COLO668 (cell line): ENCODE data around the gene HDAC4.

Source experiments
- DNase-seq: peaks from one replicate; lab custom pipeline; 2025; ENCODE audit not compliant: unreplicated experiment; lab: John Stamatoyannopoulos, UW

The HDAC4 gene

DNA sequence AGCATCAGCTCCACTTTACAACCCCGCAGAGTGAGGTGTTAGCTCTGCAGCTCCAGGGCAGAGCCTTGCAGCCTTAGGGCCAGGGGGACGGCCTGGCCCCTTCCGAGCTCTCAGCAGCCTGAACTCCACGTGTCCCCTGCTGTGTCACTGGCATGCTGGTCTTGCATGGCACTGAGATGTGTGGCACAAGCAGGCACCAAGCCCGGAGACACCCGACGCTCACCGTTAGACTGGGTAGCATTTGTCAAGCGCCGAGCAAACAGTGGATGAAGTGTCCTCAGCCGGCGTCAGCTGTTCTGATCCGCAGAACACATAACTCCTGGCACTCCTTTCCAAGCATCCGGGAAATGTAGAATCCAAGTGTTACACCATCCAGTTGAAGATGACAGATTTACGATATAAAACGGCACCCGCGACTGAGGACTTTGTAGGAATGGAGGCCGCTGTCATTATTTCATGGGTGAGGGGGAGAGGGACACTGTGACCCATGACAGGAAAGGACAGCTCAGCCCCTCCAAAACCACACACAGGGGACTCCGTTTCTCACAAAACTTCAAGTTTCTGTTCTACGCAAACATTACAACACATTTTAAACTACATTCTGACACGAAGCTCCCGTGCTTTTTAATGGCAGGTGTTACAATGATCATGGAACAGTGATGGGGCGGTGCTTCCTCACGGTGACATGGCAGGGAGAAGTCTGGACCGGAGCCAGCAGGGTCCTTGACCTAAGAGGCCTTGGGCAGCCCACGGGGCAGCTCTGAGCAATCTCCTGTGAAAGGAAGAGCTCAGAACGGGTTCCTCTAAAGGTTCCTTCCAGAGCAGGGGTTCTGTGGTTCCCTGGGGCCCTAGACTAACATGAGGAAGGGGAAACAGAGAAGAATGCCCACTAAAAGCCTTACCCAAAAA, 89.4 kb downstream of the HDAC4 start:
- peak; percentile 32 for DNase-seq

DNA sequence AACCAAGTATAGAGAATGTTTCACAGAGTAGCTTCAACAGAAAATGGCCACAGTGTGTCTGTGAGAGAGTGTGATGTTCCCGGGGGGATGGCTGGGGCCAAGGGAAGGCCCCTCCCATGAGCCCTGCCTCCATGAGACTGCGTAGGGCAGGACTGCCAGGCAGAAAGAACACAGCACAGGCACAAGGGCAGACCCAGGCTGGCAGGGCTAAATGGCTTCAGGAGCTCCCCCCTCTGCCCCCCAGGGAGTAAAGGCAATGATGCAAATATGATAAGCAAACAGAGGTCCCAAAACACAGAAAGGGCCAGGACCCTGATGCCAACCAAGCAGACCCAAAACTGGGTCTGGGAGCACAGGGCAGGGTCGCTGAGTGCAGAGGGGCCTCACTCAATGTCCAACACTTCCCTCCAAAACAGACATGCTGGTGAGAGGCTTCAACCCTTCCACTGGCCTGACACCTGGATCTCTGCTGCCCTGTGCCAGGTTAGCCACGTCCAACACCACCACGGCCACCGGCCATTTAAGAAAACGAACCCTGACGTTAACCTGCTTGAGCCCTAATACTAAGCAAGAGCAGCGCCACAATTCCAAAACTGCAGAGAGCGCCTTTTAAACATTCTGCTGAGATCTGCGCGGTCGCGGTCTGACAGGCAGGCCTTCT, 90.3 kb downstream of the HDAC4 start:
- no peak for DNase-seq

DNA sequence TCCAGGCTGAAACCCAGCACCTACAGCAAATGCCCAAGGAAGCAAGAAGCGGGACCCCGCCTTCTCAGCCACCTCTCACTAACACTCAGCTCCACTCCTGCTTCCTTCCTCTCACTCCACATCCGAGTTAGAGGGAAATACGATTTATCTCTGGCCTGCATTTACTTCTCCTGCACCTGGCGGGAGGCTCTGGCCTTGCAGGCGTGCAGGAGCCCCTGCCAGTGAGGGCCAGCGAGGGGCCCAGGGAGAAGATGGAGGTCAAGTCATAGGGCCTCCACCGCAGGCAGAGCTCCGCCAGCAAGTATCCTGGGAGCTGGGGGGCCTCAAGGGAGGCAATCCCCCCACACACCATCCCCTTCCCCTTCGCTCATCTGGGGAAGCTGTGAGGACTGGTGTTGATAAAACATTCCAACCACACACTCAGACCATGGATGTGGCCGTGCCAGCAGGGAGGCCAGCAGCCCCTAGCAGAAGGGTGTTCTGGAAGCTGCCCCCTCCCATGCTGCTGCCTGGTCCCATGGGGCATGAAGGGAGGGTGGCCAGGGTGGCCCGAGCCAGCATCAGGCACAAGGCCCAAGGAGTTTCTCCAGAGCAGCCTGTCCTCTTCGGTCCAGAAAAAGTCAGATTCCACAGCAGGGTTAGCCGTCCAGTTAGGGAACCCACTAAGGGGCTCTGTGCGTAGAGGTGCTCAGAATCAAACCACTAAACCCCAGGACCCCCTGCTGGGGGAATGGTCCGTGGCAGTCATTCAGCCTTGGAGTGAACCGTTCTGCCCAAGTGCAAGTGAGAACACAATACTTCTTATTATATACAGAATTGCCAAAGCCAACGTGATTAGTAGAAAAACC, 91.2 kb downstream of the HDAC4 start:
- no peak for DNase-seq

DNA sequence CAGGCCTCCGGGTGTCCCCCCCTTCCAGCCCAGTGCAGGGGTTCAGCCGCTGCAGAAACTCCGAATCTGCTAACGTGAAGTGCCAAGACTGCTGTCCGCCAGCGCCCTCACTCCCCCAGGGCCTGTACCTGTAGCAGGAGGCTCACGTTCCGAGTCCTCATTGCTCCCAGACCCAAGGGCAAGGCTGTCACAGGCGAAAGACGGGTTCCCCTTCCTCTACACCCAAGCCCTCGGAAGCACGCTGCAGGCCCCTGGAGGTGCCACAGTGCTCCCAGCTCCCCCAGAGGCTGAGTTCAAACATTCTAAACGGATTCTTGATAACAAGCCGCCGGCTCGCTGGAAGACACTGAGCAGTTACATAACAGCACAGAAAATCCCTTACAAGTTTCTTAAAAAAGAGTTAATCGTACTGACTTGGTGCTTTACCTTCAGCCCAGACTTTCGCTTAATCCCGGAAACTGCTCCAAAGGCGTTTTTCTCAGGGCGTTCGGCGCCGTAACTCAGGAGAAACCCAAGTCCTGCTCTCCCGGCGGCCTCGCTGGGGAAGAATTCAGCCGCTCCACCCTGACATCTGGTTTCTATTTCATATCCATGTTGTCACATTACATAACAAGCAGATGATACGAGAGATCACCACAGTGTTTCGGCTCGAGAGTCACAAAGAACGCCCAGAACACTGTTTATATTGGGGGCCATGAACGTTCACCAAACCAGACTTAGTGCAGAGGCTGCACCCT, 92.0 kb downstream of the HDAC4 start:
- DNase-seq: no peak

DNA sequence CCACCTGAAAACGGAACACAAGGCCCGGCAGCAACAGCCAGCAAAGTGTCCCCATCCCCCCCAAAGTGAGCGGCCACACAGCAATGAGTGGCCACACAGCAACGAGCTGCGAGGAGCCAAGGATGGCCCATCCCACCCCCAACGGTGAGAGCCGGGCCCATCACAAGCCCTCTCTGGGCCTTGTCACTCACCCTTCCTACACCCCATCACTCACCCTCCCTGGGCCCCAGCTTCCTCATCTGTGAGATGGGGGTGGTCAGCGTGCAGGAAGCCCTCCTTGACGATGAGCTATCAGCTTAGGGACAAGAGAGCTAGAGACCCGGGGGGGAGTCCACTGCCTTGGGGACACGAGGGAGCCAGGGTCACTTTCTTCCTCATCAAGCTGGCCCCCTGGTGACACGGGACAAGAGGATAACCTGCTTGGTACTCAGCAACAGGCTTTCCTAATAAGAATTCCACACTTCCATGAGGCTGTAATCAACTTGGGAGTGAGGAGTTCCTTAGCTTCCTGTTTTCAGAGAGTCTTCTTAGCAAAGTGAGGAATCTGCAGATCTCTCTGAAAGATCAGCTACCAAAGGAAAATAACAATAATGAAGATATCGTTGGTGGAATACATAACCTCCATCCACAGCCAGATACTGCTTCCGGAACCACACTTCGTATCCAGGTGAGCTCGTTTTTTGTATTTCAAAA, 92.8 kb downstream of the HDAC4 start:
- no peak for DNase-seq

DNA sequence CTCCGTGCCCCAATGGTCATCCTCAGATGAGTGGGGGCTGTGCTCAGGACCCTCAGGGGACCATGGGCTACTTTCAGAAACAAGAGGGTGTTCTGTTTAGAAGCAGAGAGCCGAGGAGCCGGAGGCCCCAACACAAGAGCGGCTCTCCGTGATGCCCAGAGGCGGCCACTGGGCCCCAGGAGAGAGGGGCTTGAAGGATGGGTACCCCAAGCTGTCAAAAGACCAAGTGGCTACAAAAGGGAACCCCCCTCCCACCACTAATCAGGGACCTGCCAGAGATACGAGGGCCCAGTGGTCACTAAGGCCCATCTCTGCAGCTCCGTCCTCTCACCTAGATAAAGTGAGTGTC, 93.6 kb downstream of the HDAC4 start:
- DNase-seq: no peak

DNA sequence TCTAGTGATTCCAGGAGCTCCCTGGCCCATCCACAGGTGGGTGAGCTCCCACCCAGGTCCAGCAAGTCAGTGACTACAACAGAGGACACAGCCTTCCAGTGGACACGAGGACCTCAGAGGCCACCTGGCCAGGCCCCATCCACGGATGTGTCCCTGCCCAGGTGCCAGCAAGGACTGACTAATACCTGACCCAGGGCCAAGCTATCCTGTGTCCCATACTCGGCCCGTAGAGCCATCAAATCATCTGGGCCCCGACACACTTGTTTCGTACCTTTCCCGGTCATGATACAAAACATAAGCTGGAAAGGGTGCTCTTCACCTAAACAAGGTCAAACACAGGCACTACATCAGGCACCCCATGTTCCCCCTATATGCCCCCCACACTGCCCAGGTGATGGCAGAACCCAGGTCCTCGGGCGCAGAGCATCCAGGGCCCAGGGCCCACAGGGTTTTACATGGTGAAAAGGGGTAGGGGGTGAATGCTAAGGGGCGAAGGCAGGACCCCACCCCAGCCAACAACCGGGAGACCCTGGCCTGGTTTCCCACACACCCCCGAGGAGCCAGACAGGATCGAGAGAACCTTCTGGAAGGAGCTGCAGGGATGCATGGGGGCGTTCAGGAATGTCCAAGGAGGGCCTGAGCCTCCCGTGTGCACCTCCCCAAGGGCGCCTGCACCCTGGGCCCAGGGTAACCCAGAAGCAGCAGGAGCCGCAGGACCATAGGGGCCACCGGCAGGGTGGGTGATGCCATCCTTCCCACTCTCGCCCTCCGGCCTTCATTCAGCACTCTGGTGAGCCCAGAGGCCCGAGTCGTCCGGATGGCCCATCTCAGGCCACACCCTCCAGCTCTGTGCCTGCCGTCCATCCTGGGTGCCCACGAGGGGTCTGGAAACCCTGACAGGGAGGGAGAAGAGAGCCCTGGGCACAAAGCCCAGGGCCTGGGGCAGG, 94.3 kb downstream of the HDAC4 start:
- DNase-seq: no peak

DNA sequence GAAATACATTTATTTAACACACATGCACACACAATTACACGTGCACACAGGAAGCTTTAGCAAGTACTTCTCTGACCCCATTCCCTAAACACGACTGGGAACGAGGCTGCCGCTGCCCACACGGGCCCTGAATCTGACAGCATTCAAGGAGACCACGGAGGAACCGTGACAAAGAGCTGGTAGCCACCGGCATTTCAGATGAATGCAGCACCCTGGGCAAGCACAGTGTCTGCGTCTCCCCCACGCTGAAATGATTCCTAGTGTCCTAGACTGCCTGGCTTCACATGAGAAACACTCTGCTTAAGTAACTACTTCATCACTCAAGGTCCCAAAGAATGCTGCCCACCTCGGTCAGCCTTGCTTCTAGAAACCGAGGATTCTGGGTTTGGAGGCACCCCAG, 95.0 kb downstream of the HDAC4 start:
- no peak for DNase-seq

DNA sequence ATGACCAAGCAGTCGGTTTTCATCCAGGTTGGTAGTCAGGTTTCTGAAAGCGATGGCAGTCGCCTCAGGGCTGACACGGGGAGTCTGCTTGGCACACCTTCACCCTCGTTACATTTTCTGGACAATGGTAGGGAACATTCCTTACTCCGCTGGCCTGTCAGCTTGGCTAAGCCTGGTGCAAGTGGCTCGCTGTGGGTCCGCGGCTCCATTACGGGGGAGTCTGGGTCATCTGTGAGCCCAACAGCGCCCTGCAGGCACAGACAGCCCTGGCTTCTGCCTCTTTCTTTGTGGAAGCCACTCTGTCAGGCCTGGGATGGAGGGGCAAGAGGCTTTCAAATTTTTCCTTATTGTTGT, 95.6 kb downstream of the HDAC4 start:
- DNase-seq: no peak

DNA sequence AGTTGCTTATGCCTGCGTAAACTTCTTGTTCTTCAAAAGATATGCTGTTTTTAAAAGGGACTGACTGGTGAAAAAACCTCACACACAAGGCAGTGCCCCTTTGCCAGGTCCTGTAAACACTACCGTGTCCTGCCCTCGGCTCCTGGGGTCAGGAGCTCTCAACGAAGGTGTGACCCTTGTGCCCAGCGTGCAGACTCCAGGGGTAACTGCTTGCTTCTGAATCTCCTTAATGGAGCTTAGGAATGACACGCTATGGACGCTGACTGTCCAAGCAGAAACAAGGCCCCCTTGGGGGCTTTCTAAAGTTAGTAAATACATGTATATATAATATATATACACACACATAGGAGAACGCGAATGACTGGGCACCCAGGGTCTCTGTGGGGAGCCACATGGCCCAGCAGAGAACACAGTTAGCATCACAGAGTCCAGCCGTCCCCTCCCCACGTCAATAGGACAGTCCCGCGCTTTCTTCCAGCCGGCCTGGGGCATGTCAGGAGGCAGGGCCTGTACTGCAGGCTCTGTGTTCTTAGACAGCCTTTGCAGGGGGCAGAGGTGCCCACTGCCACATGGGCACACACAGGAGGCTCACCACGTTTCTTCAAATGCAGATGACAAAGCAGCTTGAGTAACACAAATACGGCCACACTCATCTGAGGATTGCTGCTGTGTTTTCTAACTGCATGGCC, 96.1 kb downstream of the HDAC4 start:
- no peak for DNase-seq

DNA sequence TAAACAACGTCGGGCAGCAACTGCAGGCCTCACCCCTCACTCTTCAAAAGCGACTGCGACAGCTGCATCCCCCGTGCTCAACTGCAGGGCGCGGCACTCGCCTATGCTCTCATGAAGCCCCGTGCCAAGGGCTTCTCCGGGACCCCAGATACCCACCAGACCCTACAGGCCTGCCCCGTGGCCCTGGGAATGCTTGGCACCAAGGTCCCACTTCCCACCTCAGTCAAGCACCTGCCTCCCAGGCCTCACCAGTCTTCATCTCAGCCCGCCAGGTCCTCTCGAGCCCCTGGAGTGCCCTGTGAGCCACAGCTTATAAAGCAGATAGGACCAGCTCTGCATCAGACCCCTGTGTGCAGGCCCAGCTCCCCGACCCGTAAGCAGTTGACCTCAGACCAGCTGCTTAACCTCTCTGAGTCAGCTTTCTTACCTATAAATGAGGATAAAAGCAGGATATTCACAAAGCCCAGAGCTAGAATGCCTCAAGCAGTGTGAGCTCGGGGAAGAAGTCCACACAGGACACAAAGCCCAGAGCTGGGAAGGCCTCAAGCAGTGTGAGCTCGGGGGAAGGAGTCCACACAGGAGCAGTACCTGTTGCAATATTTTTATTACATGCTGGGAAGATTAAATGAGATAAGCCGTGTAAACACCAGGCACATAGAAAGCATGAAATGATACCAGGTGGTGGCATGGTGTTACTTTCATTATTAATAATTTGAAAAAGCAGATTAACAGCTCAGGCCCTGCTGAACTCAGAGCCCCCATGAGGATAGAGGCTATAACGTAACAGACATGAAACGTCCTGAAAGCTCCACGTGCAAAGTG, 96.9 kb downstream of the HDAC4 start:
- no peak for DNase-seq

DNA sequence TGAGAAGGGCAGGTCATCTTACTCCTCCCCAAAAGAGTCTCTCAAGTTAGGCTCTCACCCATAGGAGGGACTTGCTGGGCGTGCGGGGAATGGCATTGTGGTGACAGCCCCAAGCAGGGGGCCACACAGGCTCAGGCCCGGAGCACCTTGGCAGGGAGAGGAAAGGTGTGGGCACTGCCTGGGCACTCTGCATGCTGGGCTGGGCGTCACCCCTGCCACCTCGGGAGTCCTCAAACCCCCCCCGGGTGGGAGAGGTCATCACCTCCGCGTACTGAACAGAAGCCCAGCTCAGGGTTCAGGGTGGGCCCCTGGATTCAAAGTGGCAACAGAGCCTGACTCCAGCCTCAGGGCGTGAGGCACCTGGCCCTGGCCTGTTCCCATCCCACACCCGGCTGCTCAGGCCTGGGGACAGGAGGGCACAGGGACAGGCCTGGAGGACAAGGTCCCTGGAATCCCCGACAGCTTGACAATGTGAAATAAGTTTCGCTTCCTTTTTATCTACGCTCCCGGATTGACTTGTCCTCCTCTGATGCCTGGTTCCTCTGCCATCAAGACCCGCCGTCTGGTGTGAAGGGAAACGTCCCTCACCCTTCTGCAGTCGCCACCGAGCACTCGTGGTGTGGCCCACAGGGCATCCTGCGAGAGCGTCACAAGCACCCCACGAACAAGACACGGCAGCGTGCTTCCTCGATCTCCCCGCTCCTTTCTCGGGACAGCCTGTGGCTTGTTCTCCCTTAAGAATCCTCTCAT, 97.8 kb downstream of the HDAC4 start:
- no peak for DNase-seq

DNA sequence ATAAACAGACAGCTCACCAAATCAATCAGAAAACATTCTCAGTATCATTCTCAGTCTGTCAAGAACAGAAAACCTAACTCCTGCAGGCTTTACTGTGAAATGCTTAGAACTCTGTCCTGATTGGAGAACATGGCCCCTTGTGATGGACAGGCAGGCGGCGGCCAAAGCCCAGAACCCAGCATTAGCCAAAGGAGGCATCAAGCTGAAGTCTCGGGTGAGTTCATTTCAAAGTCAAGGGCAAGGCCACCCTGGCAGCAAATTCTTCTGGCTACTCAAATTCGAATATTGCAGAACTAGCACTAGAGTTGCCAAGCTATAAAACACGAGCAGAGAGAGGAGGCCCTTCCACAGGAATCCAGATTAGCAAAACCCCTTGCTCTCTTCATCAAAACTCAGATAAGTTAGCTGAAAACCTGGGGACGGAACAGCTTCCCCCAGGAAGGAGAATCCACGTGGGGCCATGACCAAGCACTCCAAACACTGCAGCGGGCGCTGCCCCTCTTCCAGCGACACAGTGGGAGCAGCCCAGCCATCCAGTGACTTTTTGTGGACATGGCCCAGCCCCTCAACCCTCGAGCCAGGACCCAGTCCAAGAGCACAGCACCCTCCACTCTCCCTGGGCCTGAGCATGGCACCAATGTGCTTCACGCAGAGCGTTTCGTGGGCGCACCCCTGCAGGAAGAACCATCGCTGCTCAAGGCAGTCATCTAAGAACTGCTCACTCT, 98.6 kb downstream of the HDAC4 start:
- DNase-seq: no peak

DNA sequence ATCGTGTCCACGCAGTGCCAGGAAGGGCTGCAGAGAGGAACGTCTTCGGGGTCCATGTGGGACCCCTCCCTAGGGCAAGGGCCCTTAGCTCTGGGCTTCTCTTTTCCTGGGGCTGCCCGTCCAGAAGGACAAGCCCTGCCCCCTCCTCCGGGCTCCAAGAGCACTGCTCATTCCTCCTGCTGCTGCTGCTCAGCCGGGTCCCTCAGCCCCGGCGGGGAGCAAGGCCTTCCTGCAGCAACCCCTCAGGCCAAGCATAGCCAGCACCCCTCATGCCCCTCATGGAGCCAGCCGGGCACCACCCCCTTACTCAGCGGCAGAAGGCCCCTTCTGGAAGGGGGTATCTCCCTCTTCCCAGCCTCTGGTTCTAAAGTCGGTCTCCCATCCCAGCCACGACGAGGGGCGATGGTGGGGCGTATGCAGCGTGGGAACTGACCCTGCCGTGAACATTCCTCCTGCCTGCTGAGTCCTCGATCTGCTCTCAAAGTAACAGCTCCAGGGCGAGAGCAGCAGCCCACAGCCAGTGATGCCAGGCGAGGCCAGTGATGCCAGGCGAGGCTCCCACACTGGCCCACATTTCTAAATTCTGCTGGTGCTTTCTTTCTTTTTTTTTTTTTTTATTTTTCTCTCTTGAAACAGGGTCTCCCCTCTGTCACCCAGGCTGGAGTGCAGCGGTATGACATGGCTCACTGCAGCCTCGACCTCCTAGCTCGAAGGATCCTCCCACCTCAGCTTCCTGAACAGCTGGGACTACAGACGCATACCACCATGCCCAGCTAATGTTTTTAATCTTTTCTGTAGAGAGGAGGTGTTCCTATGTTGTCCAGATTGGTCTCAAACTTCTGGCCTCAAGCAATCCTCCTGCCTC, 99.7 kb downstream of the HDAC4 start:
- no peak for DNase-seq

DNA sequence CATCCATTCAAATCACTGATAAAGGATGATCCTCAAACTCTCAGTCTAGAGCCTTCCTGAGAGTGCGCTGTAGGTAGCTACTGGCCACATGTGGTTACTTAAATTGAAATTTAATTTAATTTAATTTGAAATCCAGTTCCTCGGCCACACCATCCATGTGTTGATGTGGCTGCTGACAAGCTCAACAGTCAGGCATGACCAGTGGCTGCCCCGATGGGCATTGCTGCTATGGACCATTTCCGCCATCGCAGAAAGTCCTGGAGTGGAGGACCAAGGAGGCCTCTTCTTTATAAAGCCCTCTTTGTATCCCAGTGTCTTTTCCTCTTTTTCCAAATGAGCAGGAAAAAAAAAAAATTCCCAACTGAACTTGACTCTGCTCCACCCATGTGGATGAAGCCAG, 100.6 kb downstream of the HDAC4 start:
- no peak for DNase-seq
